Left lung (tissue), 10 donors: ENCODE measurements around the gene LARGE1. TPM values are rescaled to one million over a fixed set of nuclear protein-coding genes. Genes with fewer than 3 reads are reported as not detected.

Experiments used
- ATAC-seq: fragments of 200-7000 bp; cut with Tn5 transposase; one replicate; pipeline ENCODE4 v1.9.1; 2020; ENCODE audit warnings: moderate library complexity
- DNase-seq, 4 donors: peaks; one replicate each; pipeline ENCODE4 v3.0.0-alpha.2; 2013 to 2020
- H3K27ac ChIP-seq, 2 donors: fragments of 200-600 bp; sonication (generic) in 1 of 2; one replicate each; pipeline versions ENCODE4 v1.5.0 to v1.8.0; 2020 to 2021
- H3K27me3 ChIP-seq, 2 donors: fragments of 200-600 bp; sonication (generic) in 1 of 2; one replicate each; pipeline versions ENCODE4 v1.5.0 to v1.8.0; 2020 to 2021
- H3K36me3 ChIP-seq, 2 donors: fragments of 200-600 bp; sonication (generic) in 1 of 2; one replicate each; pipeline versions ENCODE4 v1.5.0 to v1.8.0; 2020 to 2021
- H3K4me1 ChIP-seq, 2 donors: fragments of 200-600 bp; one replicate each; pipeline ENCODE4 v1.8.0; 2021
- H3K4me3 ChIP-seq, 2 donors: fragments of 200-600 bp; sonication (generic) in 1 of 2; one replicate each; pipeline versions ENCODE4 v1.5.0 to v1.8.0; 2020 to 2021; ENCODE audit warnings: mild to moderate bottlenecking in 1 of 2
- H3K9me3 ChIP-seq, 2 donors: fragments of 200-600 bp; sonication (generic) in 1 of 2; one replicate each; pipeline versions ENCODE4 v1.5.0 to v1.8.0; 2020 to 2021
- CTCF ChIP-seq, 2 donors: fragments of 200-600 bp; sonication (generic) in 1 of 2; IDR thresholded peaks; one replicate each; pipeline versions ENCODE4 v1.5.0 to v1.8.0; 2021; ENCODE audit warnings: antibody characterized with exemption in 2 of 2
- intact Hi-C, 2 donors: fragments of 100-400 bp; cut with DNase I; formaldehyde crosslinking; loops; one replicate each; pipeline versions ENCODE4 v1.11.2 to v1.14.2; 2022
- polyA plus RNA-seq, 6 donors: library from polyadenylated mRNA; unstranded; fragments of 120-200 nt; gene quantifications; one replicate each; pipeline ENCODE4 v1.2.1, GENCODE V29; 2013; ENCODE audit not compliant: insufficient read length in 6 of 6
- total RNA-seq, 2 donors: library from RNA; stranded (reverse); fragmentation: NEBNext Ultra II Directional; extraction: Animal tissue kit (Norgen Biotek cat#: 25700); gene quantifications; one replicate each; pipeline ENCODE4 v1.2.1, GENCODE V29; 2021
- donor health status: DM: no; HTN: yes; CAD: no.
- donor health status: DM: no; HTN: no; CAD: no.

LARGE1 gene
- total and polyA plus RNA-seq, 8 donors: 22.4 to 36.1 (median 33.2) TPM

- intact Hi-C loops: no loop called here
- no peak overlapping the region for H3K27ac ChIP-seq
- H3K27me3 ChIP-seq: no peaks in the 10 kb centered on the region
- no peaks in the 10 kb centered on the region for H3K4me1 ChIP-seq
- no peaks in the 10 kb centered on the region for H3K36me3 ChIP-seq
- TF ChIP-seq CTCF (IDR thresholded peaks at IDR 0.05): no peak
- no peaks in the 10 kb centered on the region for H3K9me3 ChIP-seq
- H3K4me3 ChIP-seq: no peak overlapping the region
- ATAC-seq (no peak), DNase-seq (no peak)
Observed at GRCh38 chr22:33526434-33527107, 393.7 kb downstream of the LARGE1 start.

GRCh38 chr22:33524511-33525260 is 395.6 kb downstream of the LARGE1 start:
- ATAC-seq: no peak
- H3K4me1 ChIP-seq: no peaks in the 10 kb centered on the region

GRCh38 chr22:33521879-33522665 is 398.2 kb downstream of the LARGE1 start:
- H3K4me1 ChIP-seq: no peaks in the 10 kb centered on the region
- intact Hi-C loops: no loop called here
- no peak for ATAC-seq
- H3K4me3 ChIP-seq: no peak overlapping the region
- no peak for TF ChIP-seq CTCF (IDR thresholded peaks at IDR 0.05)
- no peaks in the 10 kb centered on the region for H3K36me3 ChIP-seq
- peaks cover 0 to 3% of the 10 kb centered on the region in 2 donors for H3K9me3 ChIP-seq
- no peak overlapping the region for H3K27ac ChIP-seq
- no peaks in the 10 kb centered on the region for H3K27me3 ChIP-seq
- no peak for DNase-seq

More at GRCh38 chr22:33524511-33525260, 395.6 kb downstream of the LARGE1 start:
- Histone ChIP-seq H3K27me3 (no peaks in the 10 kb centered on the region), H3K4me3 (no peak overlapping the region), H3K27ac (no peak overlapping the region), H3K36me3 (no peaks in the 10 kb centered on the region), H3K9me3 (peaks cover 0 to 3% of the 10 kb centered on the region in 2 donors)
- DNase-seq: no peak
- intact Hi-C loops: no loop called here
- no peak for TF ChIP-seq CTCF (IDR thresholded peaks at IDR 0.05)

GRCh38 chr22:33520904-33521780 is 399.1 kb downstream of the LARGE1 start:
- no peak for DNase-seq
- no peak for ATAC-seq
- no peak overlapping the region for H3K27ac ChIP-seq
- H3K36me3 ChIP-seq: no peaks in the 10 kb centered on the region
- TF ChIP-seq CTCF (IDR thresholded peaks at IDR 0.05): no peak
- no peaks in the 10 kb centered on the region for H3K27me3 ChIP-seq
- intact Hi-C loops: no loop called here
- peaks cover 0 to 3% of the 10 kb centered on the region in 2 donors for H3K9me3 ChIP-seq
- H3K4me1 ChIP-seq: no peaks in the 10 kb centered on the region
- H3K4me3 ChIP-seq: no peak overlapping the region
